Right lobe of liver (tissue), 6 donors: ENCODE data around the gene MFAP4. TPM values are rescaled to one million over a fixed set of nuclear protein-coding genes. Genes with fewer than 3 reads are reported as not detected.

ENCODE experiments used
- ATAC-seq, 4 donors: fragments of 200-7000 bp; cut with Tn5 transposase; one replicate each; pipeline ENCODE4 v1.9.1; 2020; ENCODE audit warnings: mild to moderate bottlenecking in 4 of 4, moderate library complexity in 4 of 4
- DNase-seq, 3 donors: peaks; one replicate each; pipeline ENCODE4 v3.0.0-alpha.2; 2020
- H3K27ac ChIP-seq, 3 donors: fragments of 200-600 bp; one replicate each; pipeline ENCODE4 v1.8.0; 2022
- H3K27me3 ChIP-seq, 2 donors: fragments of 200-600 bp; one replicate each; pipeline ENCODE4 v1.8.0; 2022
- H3K36me3 ChIP-seq, 4 donors: fragments of 200-600 bp; sonication (generic) in 1 of 4; one replicate each; pipeline versions ENCODE4 v1.5.1 to v1.8.0; 2017 to 2022; ENCODE audit warnings: control low read depth in 1 of 4
- H3K4me1 ChIP-seq, 4 donors: fragments of 200-600 bp; sonication (generic) in 1 of 4; one replicate each; pipeline versions ENCODE4 v1.5.1 to v1.8.0; 2017 to 2022; ENCODE audit warnings: control low read depth in 1 of 4
- H3K4me3 ChIP-seq, 3 donors: fragments of 200-600 bp; one replicate each; pipeline ENCODE4 v1.8.0; 2022
- H3K9me3 ChIP-seq, 4 donors: fragments of 200-600 bp; sonication (generic) in 1 of 4; one replicate each; pipeline versions ENCODE4 v1.5.1 to v1.8.0; 2017 to 2022; ENCODE audit warnings: control low read depth in 1 of 4
- POLR2A ChIP-seq: fragments of 450-650 bp; IDR thresholded peaks from one replicate; pipeline ENCODE4 v1.6.1; 2017; ENCODE audit warnings: antibody characterized with exemption, mild to moderate bottlenecking
- WGBS: methylation state at CpG from one replicate; pipeline ENCODE4 v1.1.6; 2018; ENCODE audit warnings: low coverage, low lambda C conversion rate; ENCODE audit not compliant: insufficient coverage; ENCODE audit errors: missing lambda C conversion rate; 5-methylcytosine and 5-hydroxymethylcytosine counted together
- intact Hi-C, 2 donors: fragments of 100-400 bp; cut with DNase I; formaldehyde crosslinking; loops; one replicate each; pipeline versions ENCODE4 v1.11.2 to v1.14.1; 2022
- total RNA-seq, 6 experiments: library from RNA; depleted of rRNA in 2 of 6; stranded (reverse); fragments of >200 nt in 2 of 6; fragmentation: NEBNext Ultra II Directional in 3 of 6; extraction: Animal tissue kit (Norgen Biotek cat#: 25700) in 3 of 6; gene quantifications; one replicate each; pipeline versions ENCODE4 v1.1.0 to v1.2.4, GENCODE V29; 2016 to 2023
- TF ChIP-seq, protein P1 (sequence below), 4 donors: fragments of 200-600 bp in 3 of 4; fragments of 450-650 bp in 1 of 4; IDR thresholded peaks; one replicate each; pipeline versions ENCODE4 v1.5.1 to v1.8.0; 2016 to 2022; ENCODE audit warnings: antibody characterized with exemption in 4 of 4, mild to moderate bottlenecking in 2 of 4
- donor health status: DM: no; HTN: yes; CAD: no.
- donor health status: DM: no; HTN: no; CAD: no.
- donor health status: DM: no; HTN: no; CAD: no.
- donor health status: DM: no; HTN: yes; CAD: no.
- donor health status: DM: no; HTN: yes; CAD: no.

MFAP4 gene
- total RNA-seq, 6 experiments from 2014 or later, result 2.3 to 12.0 (median 6.5) TPM

DNA sequence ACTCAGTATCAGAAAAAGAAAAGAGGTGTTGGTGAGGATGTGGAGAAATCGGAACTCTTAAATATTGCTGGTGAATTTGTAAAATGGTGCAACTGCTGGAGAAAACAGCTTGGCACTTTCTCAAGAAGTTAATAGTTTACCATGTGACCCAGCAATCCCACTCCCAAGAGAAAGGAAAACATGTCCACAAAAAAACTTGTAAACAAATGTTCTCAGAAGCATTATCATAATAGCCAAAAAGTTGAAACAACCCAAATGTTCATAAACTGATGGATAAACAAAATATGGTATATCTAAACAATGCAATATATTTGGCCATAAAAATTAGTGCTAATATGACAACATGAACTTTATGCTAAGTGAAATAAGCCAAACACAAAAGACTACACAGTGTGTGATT, 11.3 kb downstream of the MFAP4 start:
- ATAC-seq (no peak), DNase-seq (no peak)
- Histone ChIP-seq H3K27me3 (no peaks in the 10 kb centered on the region), H3K27ac (no peak overlapping the region), H3K4me3 (no peak overlapping the region), H3K36me3 (peaks cover 0 to 9% (median 2%) of the 10 kb centered on the region in 4 donors), H3K9me3 (no peaks in the 10 kb centered on the region), H3K4me1 (peaks cover 0 to 15% (median 7%) of the 10 kb centered on the region in 4 donors)
- WGBS, result 92% methylated on average over 1 of the region's 1 CpG
- intact Hi-C loops, result no loop called here
- TF ChIP-seq POLR2A, result no peak
- TF ChIP-seq, protein P1, sequence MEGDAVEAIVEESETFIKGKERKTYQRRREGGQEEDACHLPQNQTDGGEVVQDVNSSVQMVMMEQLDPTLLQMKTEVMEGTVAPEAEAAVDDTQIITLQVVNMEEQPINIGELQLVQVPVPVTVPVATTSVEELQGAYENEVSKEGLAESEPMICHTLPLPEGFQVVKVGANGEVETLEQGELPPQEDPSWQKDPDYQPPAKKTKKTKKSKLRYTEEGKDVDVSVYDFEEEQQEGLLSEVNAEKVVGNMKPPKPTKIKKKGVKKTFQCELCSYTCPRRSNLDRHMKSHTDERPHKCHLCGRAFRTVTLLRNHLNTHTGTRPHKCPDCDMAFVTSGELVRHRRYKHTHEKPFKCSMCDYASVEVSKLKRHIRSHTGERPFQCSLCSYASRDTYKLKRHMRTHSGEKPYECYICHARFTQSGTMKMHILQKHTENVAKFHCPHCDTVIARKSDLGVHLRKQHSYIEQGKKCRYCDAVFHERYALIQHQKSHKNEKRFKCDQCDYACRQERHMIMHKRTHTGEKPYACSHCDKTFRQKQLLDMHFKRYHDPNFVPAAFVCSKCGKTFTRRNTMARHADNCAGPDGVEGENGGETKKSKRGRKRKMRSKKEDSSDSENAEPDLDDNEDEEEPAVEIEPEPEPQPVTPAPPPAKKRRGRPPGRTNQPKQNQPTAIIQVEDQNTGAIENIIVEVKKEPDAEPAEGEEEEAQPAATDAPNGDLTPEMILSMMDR (IDR thresholded peaks at IDR 0.05), result no peak

- no peak overlapping the region for H3K4me3 ChIP-seq
- no peak overlapping the region for H3K27ac ChIP-seq
- 78% methylated on average over 5 of the region's 5 CpGs for WGBS
- H3K36me3 ChIP-seq, result no peaks in the 10 kb centered on the region
- DNase-seq (no peak), ATAC-seq (no peak)
- intact Hi-C loops, result loop anchor here in 1 of 2 donors (5.0 kb wide), 1 partner anchor 78 kb away; no protein-coding TSS in a partner anchor
- TF ChIP-seq, protein P1 (IDR thresholded peaks at IDR 0.05), result no peak
- TF ChIP-seq POLR2A, result no peak
- peaks cover 0 to 12% (median 6%) of the 10 kb centered on the region in 4 donors for H3K4me1 ChIP-seq
- no peaks in the 10 kb centered on the region for H3K27me3 ChIP-seq
- H3K9me3 ChIP-seq, result no peaks in the 10 kb centered on the region
These were observed 12.9 kb downstream of the MFAP4 start for GRCh38 chr17:19374136-19374535.

DNA sequence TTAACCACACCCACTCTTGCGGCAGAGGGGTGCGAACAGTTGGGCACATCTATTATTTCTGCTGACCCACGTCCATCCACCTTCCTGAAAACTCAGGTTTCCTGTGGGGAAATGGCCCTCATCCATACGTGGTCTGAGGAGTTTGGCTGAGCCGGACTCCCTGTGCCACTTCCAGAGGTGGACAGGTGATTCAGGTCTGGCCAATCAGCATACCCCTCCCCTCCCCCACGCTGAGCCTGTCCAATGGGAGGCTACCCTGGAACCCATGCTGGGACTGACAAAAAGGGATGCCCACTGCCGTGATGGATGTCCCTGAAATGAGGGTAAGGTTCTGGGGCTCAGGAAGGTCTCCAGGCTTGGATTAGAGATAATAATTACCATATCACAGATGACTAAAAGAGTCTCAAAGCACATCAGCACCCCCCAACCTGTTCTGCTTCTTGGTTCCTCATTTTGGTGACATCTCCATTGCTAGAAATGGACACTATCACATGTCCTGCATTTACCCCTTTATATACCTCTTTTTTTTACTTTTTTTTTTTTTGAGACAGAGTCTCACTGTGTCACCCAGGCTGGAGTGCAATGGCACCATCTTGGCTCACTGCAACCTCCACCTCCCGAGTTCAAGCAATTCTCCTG, 14.0 kb downstream of the MFAP4 start:
- TF ChIP-seq POLR2A, result no peak
- TF ChIP-seq, protein P1 (IDR thresholded peaks at IDR 0.05), result no peak
- 90% methylated on average over 4 of the region's 8 CpGs for WGBS
- no peaks in the 10 kb centered on the region for H3K27me3 ChIP-seq
- no peak overlapping the region for H3K4me3 ChIP-seq
- intact Hi-C loops, result loop anchor here in 1 of 2 donors (5.0 kb wide), 1 partner anchor 79 kb away; no protein-coding TSS in a partner anchor
- H3K9me3 ChIP-seq, result no peaks in the 10 kb centered on the region
- DNase-seq, result peak in 1 of 3 donors; percentile 28
- no peak for ATAC-seq
- H3K27ac ChIP-seq, result no peak overlapping the region
- peaks cover 0 to 7% (median 3%) of the 10 kb centered on the region in 4 donors for H3K4me1 ChIP-seq
- no peaks in the 10 kb centered on the region for H3K36me3 ChIP-seq

- DNase-seq, result peak in 1 of 3 donors; percentile 32
- H3K27me3 ChIP-seq, result no peaks in the 10 kb centered on the region
- H3K9me3 ChIP-seq, result no peaks in the 10 kb centered on the region
- peaks cover 0 to 7% (median 3%) of the 10 kb centered on the region in 4 donors for H3K4me1 ChIP-seq
- no peak overlapping the region for H3K27ac ChIP-seq
- no peak for ATAC-seq
- intact Hi-C loops, result loop anchor here in 1 of 2 donors (5.0 kb wide), 1 partner anchor 80 kb away; no protein-coding TSS in a partner anchor
- TF ChIP-seq POLR2A, result no peak
- TF ChIP-seq, protein P1 (IDR thresholded peaks at IDR 0.05), result no peak
- 69% methylated on average over 9 of the region's 12 CpGs for WGBS
- H3K4me3 ChIP-seq, result no peak overlapping the region
- no peaks in the 10 kb centered on the region for H3K36me3 ChIP-seq
These were observed 14.6 kb downstream of the MFAP4 start for GRCh38 chr17:19372439-19372838.
